ENCODE data around the gene CAMK1. TPM values are rescaled to one million over a fixed set of nuclear protein-coding genes. Genes with fewer than 3 reads are reported as not detected.

CAMK1 gene
- total RNA-seq, 1 experiment from 2014 or later: 19.7 TPM

DNA sequence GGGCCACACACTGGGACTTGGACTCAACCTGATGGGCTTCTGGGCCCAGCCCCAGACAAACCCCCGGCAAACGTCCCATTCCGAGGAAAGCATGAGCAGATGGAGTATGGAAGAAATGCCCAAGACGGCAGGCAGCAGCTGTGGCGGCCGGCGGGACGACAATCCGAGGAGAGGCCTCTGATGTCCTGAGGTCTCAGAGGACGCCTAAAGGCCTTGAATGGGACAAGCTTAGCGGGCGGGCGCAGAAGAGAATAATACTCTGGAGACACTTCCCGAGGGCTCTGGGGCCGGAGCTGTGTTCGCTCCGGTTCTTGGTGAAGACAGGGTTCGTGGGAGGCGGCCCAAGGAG, 20.5 kb downstream of the CAMK1 start (continued):
- TF ChIP-seq, protein P1, sequence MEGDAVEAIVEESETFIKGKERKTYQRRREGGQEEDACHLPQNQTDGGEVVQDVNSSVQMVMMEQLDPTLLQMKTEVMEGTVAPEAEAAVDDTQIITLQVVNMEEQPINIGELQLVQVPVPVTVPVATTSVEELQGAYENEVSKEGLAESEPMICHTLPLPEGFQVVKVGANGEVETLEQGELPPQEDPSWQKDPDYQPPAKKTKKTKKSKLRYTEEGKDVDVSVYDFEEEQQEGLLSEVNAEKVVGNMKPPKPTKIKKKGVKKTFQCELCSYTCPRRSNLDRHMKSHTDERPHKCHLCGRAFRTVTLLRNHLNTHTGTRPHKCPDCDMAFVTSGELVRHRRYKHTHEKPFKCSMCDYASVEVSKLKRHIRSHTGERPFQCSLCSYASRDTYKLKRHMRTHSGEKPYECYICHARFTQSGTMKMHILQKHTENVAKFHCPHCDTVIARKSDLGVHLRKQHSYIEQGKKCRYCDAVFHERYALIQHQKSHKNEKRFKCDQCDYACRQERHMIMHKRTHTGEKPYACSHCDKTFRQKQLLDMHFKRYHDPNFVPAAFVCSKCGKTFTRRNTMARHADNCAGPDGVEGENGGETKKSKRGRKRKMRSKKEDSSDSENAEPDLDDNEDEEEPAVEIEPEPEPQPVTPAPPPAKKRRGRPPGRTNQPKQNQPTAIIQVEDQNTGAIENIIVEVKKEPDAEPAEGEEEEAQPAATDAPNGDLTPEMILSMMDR (IDR thresholded peaks at IDR 0.05 in 2 of 3, conservative IDR thresholded peaks at IDR 0.05 in 1 of 3; ENCODE audit: borderline replicate concordance in 1 of 3, insufficient read depth in 1 of 3, low read depth in 2 of 3, low read length in 2 of 3): no peak
- no peak for TF ChIP-seq EGR1 (IDR thresholded peaks at IDR 0.05; ENCODE audit: low read depth)
- TF ChIP-seq ZFX (IDR thresholded peaks at IDR 0.05): no peak; the same call in 1 of the 2 replicates

- RAD21 ChIA-PET (ENCODE audit: low non-redundant PET in 1 of 2, low total read pairs in 2 of 2, uncharacterized antibody in 2 of 2, unreplicated experiment in 2 of 2): no interaction called here
- BruUV-seq (replicated peaks): no TSS peak
- peaks cover 8% of the 10 kb centered on the region for H3K79me2 ChIP-seq (ENCODE audit: insufficient read depth, low read length)
- H3K27ac ChIP-seq (ENCODE audit: low read depth, low read length): no peak overlapping the region
- POLR2A ChIA-PET: no interaction called here
- no peaks in the 10 kb centered on the region for H3K9me2 ChIP-seq (ENCODE audit: insufficient read depth)
- no peak overlapping the region for H3K4me3 ChIP-seq (replicated peaks in 1 of 2; ENCODE audit: low read depth in 1 of 2, low read length in 2 of 2)
- H3K4me1 ChIP-seq (ENCODE audit: control insufficient read depth in 1 of 2, insufficient read depth in 2 of 2, low read length in 2 of 2): peaks cover 8 to 18% of the 10 kb centered on the region in 2 experiments
- H3K27me3 ChIP-seq (ENCODE audit: insufficient read depth, low read length): no peaks in the 10 kb centered on the region
- H2AFZ ChIP-seq (ENCODE audit: low read depth, low read length, poor library complexity, severe bottlenecking): no peak overlapping the region
- CTCF ChIA-PET: no interaction called here
- DNase-seq (ENCODE audit: low read depth, low spot score) (no peak), ATAC-seq (no peak)
- H3K36me3 ChIP-seq (ENCODE audit: control insufficient read depth in 1 of 2, insufficient read depth in 2 of 2, low read length in 2 of 2): peaks cover 42 to 58% of the 10 kb centered on the region in 2 experiments
- no peaks in the 10 kb centered on the region for H4K20me1 ChIP-seq (ENCODE audit: insufficient read depth)
- no peak overlapping the region for H3K9ac ChIP-seq (ENCODE audit: low read length)
- no peaks in the 10 kb centered on the region for H3K9me3 ChIP-seq (ENCODE audit: control insufficient read depth in 1 of 2, insufficient read depth in 1 of 2, low read depth in 1 of 2, low read length in 2 of 2)
- intact Hi-C loops (cut with micrococcal nuclease): no loop called here
- TF ChIP-seq ZBTB33 (IDR thresholded peaks at IDR 0.05; ENCODE audit: extremely low read depth, insufficient replicate concordance, low read length) (no peak), ZNF274 (IDR thresholded peaks at IDR 0.05; ENCODE audit: low read depth, low read length) (no peak), CBX3 (IDR thresholded peaks at IDR 0.05; ENCODE audit: low read depth) (no peak), SRF (IDR thresholded peaks at IDR 0.05; ENCODE audit: low read depth) (no peak), RAD21 (IDR thresholded peaks at IDR 0.05; ENCODE audit: low read depth) (no peak), EGR1 (IDR thresholded peaks at IDR 0.05; ENCODE audit: low read depth) (no peak), ZFX (IDR thresholded peaks at IDR 0.05) (no peak), ATF3 (IDR thresholded peaks at IDR 0.05) (no peak)
- H3K4me2 ChIP-seq (ENCODE audit: low read length): no peak overlapping the region
Observed at GRCh38 chr3:9748031-9748430, 21.7 kb downstream of the CAMK1 start.
